Stimulated activated CD4-positive, alpha-beta T cell treated with anti-CD3 and anti-CD28 coated beads, Interleukin-2, amount 100 ng/mL, for 48 hours (primary cell): ENCODE data around the gene SLC7A14.
"Not testable (repeated sequence)": the region's sequence is repeated elsewhere in the genome, so short reads cannot be mapped to it uniquely, and the experiment has no call there.

Source experiments
- DNase-seq, 2 donors: peaks; one replicate each; pipeline ENCODE4 v3.0.0-alpha.2; 2020

Gene SLC7A14

GRCh38 chr3:170593634-170594033 lies 7.8 kb upstream of the SLC7A14 start:
- DNase-seq = no peak

GRCh38 chr3:170589113-170589512 lies 3.2 kb upstream of the SLC7A14 start:
- DNase-seq = no peak

- no peak for DNase-seq
These were observed 603 bp downstream of the SLC7A14 start for GRCh38 chr3:170585008-170585936.

GRCh38 chr3:170584585-170585007 lies 1.3 kb downstream of the SLC7A14 start:
- peak; percentile 56 to 58 for DNase-seq

GRCh38 chr3:170579646-170580045 lies 6.2 kb downstream of the SLC7A14 start:
- no peak for DNase-seq

- DNase-seq = no peak
These were observed 13.1 kb downstream of the SLC7A14 start for GRCh38 chr3:170572665-170573253.

- not testable (repeated sequence) for DNase-seq
These were observed 18.3 kb downstream of the SLC7A14 start for GRCh38 chr3:170567598-170567997.

- DNase-seq = no peak
These were observed 19.5 kb downstream of the SLC7A14 start for GRCh38 chr3:170566413-170566812.

- no peak for DNase-seq
These were observed 20.4 kb downstream of the SLC7A14 start for GRCh38 chr3:170565495-170565894.

GRCh38 chr3:170564664-170565063 lies 21.2 kb downstream of the SLC7A14 start:
- no peak for DNase-seq

GRCh38 chr3:170563712-170564423 lies 22.0 kb downstream of the SLC7A14 start:
- DNase-seq = no peak

- DNase-seq = no peak
These were observed 23.8 kb downstream of the SLC7A14 start for GRCh38 chr3:170562080-170562479.

- no peak for DNase-seq
These were observed 25.0 kb downstream of the SLC7A14 start for GRCh38 chr3:170560717-170561382.

GRCh38 chr3:170560296-170560695 lies 25.6 kb downstream of the SLC7A14 start:
- DNase-seq = no peak

- DNase-seq = no peak
These were observed 27.4 kb downstream of the SLC7A14 start for GRCh38 chr3:170558427-170558826.

- no peak for DNase-seq
These were observed 30.5 kb downstream of the SLC7A14 start for GRCh38 chr3:170555329-170555728.

- no peak for DNase-seq
These were observed 31.8 kb downstream of the SLC7A14 start for GRCh38 chr3:170553788-170554757.

- DNase-seq = no peak
These were observed 34.6 kb downstream of the SLC7A14 start for GRCh38 chr3:170551252-170551651.

- no peak for DNase-seq
These were observed 43.2 kb downstream of the SLC7A14 start for GRCh38 chr3:170542704-170543103.

GRCh38 chr3:170539897-170540296 lies 46.0 kb downstream of the SLC7A14 start:
- no peak for DNase-seq

- DNase-seq = no peak
These were observed 49.2 kb downstream of the SLC7A14 start for GRCh38 chr3:170536712-170537111.

- DNase-seq = no peak
These were observed 51.6 kb downstream of the SLC7A14 start for GRCh38 chr3:170534227-170534626.
